ENCODE results near the gene PACSIN1.

PACSIN1 gene

GRCh38 chr6:34558172-34558714, 92.4 kb downstream of the PACSIN1 start:
- H3K4me1 Mint-ChIP-seq (ENCODE audit: low read depth): peaks cover 8% of the 10 kb centered on the region
- H3K9me3 Mint-ChIP-seq (ENCODE audit: low read depth): no peaks in the 10 kb centered on the region
- no peaks in the 10 kb centered on the region for H3K36me3 Mint-ChIP-seq
- H3K4me3 Mint-ChIP-seq: no peak overlapping the region
- no peaks in the 10 kb centered on the region for H3K27me3 Mint-ChIP-seq
- H3K27ac Mint-ChIP-seq: no peak overlapping the region

- no peak overlapping the region for H3K4me3 Mint-ChIP-seq
- no peaks in the 10 kb centered on the region for H3K9me3 Mint-ChIP-seq (ENCODE audit: low read depth)
- H3K4me1 Mint-ChIP-seq (ENCODE audit: low read depth): peaks cover 4% of the 10 kb centered on the region
- no peaks in the 10 kb centered on the region for H3K27me3 Mint-ChIP-seq
- H3K36me3 Mint-ChIP-seq: no peaks in the 10 kb centered on the region
- no peak overlapping the region for H3K27ac Mint-ChIP-seq
These were observed 93.9 kb downstream of the PACSIN1 start for GRCh38 chr6:34559651-34560365.

DNA sequence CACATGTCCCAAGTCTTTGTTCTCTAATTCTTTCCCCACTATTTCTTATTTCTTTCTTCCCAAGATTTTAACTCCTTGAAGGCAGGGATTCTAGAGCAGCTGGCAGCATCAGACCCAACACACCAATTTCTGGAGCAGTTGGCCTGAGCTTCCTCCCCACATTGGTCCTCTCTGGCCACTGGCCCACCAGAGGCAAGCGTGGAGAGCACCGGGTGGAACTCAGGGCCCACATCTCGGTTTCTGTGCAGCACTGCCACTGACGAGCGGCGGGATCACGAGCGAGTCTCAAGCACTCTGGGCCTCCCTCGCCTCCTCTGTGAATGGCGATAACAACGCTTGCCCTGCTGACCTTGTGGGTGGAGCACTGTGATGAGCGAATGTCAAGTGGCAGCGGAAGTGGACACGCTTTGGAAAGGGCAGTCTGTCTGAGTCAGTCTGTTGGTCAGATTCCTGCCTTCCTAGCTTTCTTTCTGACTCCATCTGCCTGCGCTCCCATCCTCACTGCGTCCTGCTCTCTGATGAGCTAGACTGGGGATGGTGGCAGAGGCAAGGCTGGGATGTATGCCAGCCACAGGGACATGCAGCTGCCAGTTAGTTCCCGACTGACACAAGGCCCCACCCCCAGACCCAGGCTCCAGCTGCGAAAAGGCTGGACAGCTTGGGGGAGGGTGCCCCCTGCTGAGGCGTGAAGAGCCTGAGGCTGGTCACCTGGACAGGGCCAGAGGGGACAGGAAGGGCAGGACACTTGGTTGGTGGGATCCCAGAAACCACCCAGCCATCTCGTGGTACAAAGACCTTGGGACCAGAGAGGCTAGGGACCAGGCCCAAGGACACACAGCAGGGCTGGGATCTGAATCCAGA, 94.7 kb downstream of the PACSIN1 start:
- Mint-ChIP-seq H3K27me3 (no peaks in the 10 kb centered on the region), H3K27ac (no peak overlapping the region), H3K36me3 (no peaks in the 10 kb centered on the region), H3K4me3 (no peak overlapping the region), H3K9me3 (ENCODE audit: low read depth) (no peaks in the 10 kb centered on the region), H3K4me1 (ENCODE audit: low read depth) (no peaks in the 10 kb centered on the region)

- Mint-ChIP-seq H3K4me1 (ENCODE audit: low read depth) (no peaks in the 10 kb centered on the region), H3K27me3 (no peaks in the 10 kb centered on the region), H3K27ac (no peak overlapping the region), H3K9me3 (ENCODE audit: low read depth) (no peaks in the 10 kb centered on the region), H3K36me3 (no peaks in the 10 kb centered on the region), H3K4me3 (no peak overlapping the region)
These were observed 95.3 kb downstream of the PACSIN1 start for GRCh38 chr6:34561227-34561530.

DNA sequence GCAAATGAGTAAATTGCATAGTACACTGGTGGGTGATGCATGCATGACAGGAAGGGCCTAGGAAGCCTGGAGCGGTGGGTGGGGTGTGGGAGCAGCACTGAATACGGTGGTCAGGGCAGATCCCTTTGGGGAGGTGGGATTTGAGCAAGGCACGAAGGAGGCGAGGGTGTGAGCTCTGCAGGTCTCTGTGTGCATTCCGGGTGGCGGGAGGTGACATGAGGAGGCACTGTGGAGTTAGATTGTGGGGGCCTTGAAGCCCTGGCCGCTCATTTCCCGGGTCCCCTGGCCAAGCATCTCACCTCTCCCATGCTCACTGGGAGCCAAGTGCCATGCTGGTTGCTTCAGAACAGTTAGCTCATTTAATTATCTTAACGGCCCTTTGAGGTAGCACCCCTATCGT, 96.5 kb downstream of the PACSIN1 start:
- Mint-ChIP-seq H3K4me3 (no peak overlapping the region), H3K4me1 (ENCODE audit: low read depth) (no peaks in the 10 kb centered on the region), H3K36me3 (no peaks in the 10 kb centered on the region), H3K27ac (no peak overlapping the region), H3K9me3 (ENCODE audit: low read depth) (no peaks in the 10 kb centered on the region), H3K27me3 (no peaks in the 10 kb centered on the region)

DNA sequence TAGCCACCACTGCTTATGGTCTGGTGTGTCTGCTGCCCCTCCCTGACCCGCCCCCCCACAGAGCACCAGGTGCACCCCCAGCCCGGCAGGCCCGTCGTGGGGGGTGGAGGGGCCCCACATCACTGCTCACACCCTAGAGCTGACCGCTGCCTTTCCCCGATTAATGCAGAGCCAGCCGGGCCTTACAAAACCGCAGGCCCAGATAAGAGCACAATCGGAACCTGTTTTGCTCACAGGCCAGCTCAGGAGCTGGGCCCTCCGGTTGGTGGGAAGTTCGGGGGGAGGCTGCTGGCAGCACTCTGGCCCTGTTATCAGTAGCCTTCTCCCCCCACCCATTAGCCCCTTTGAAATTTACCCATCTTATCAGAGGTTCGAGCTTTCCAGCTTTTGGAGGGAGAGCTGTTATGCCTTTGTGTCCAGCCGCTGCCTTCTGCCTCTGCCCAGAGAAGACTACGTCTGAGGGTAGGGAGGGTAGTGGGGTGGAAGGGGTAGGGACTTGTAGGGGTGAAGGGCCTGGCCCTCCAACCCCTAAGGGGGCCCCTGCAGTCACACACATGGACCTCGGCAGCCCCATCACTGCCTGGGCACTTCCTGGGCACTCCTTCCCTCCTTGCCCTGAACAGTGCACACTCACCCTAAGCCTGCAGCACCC, 97.1 kb downstream of the PACSIN1 start:
- Mint-ChIP-seq H3K4me3 (no peak overlapping the region), H3K9me3 (ENCODE audit: low read depth) (no peaks in the 10 kb centered on the region), H3K4me1 (ENCODE audit: low read depth) (no peaks in the 10 kb centered on the region), H3K36me3 (no peaks in the 10 kb centered on the region), H3K27ac (no peak overlapping the region), H3K27me3 (no peaks in the 10 kb centered on the region)

DNA sequence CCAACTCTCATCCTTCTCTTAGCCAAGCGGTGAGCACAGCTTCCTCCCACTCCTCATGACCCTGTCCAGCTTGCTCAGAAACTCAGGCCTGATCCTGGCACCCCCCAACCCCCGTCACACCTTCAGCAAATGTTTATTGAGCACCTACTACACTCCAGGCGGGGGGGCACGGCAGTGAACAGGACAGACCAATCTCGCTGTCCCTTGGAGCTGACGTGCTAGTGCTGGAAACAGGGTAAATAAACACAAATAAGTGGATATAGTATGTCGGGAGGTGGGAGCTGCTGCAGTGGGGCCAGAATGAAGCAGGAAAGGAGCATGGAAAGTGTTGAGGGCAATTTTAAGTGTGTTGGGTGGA, 97.6 kb downstream of the PACSIN1 start:
- no peak overlapping the region for H3K4me3 Mint-ChIP-seq
- no peaks in the 10 kb centered on the region for H3K4me1 Mint-ChIP-seq (ENCODE audit: low read depth)
- H3K27me3 Mint-ChIP-seq: no peaks in the 10 kb centered on the region
- H3K36me3 Mint-ChIP-seq: no peaks in the 10 kb centered on the region
- H3K9me3 Mint-ChIP-seq (ENCODE audit: low read depth): no peaks in the 10 kb centered on the region
- H3K27ac Mint-ChIP-seq: no peak overlapping the region

GRCh38 chr6:34564181-34564580, 98.3 kb downstream of the PACSIN1 start:
- H3K4me3 Mint-ChIP-seq: no peak overlapping the region
- H3K27ac Mint-ChIP-seq: no peak overlapping the region
- H3K36me3 Mint-ChIP-seq: no peaks in the 10 kb centered on the region
- no peaks in the 10 kb centered on the region for H3K27me3 Mint-ChIP-seq
- H3K4me1 Mint-ChIP-seq (ENCODE audit: low read depth): no peaks in the 10 kb centered on the region
- no peaks in the 10 kb centered on the region for H3K9me3 Mint-ChIP-seq (ENCODE audit: low read depth)

GRCh38 chr6:34565722-34566137, 99.9 kb downstream of the PACSIN1 start:
- no peaks in the 10 kb centered on the region for H3K36me3 Mint-ChIP-seq
- no peaks in the 10 kb centered on the region for H3K27me3 Mint-ChIP-seq
- no peaks in the 10 kb centered on the region for H3K4me1 Mint-ChIP-seq (ENCODE audit: low read depth)
- no peaks in the 10 kb centered on the region for H3K9me3 Mint-ChIP-seq (ENCODE audit: low read depth)
- no peak overlapping the region for H3K4me3 Mint-ChIP-seq
- no peak overlapping the region for H3K27ac Mint-ChIP-seq

- no peak overlapping the region for H3K27ac Mint-ChIP-seq
These were observed 101.1 kb downstream of the PACSIN1 start for GRCh38 chr6:34566830-34567546.

GRCh38 chr6:34568341-34569201, 102.7 kb downstream of the PACSIN1 start:
- Mint-ChIP-seq H3K9me3 (ENCODE audit: low read depth) (no peaks in the 10 kb centered on the region), H3K27ac (no peak overlapping the region), H3K4me3 (no peak overlapping the region), H3K36me3 (no peaks in the 10 kb centered on the region), H3K27me3 (no peaks in the 10 kb centered on the region), H3K4me1 (ENCODE audit: low read depth) (no peaks in the 10 kb centered on the region)

More at GRCh38 chr6:34566830-34567546, 101.1 kb downstream of the PACSIN1 start:
- H3K4me1 Mint-ChIP-seq (ENCODE audit: low read depth): no peaks in the 10 kb centered on the region
- no peaks in the 10 kb centered on the region for H3K9me3 Mint-ChIP-seq (ENCODE audit: low read depth)
- no peaks in the 10 kb centered on the region for H3K27me3 Mint-ChIP-seq
- H3K4me3 Mint-ChIP-seq: no peak overlapping the region
- no peaks in the 10 kb centered on the region for H3K36me3 Mint-ChIP-seq

DNA sequence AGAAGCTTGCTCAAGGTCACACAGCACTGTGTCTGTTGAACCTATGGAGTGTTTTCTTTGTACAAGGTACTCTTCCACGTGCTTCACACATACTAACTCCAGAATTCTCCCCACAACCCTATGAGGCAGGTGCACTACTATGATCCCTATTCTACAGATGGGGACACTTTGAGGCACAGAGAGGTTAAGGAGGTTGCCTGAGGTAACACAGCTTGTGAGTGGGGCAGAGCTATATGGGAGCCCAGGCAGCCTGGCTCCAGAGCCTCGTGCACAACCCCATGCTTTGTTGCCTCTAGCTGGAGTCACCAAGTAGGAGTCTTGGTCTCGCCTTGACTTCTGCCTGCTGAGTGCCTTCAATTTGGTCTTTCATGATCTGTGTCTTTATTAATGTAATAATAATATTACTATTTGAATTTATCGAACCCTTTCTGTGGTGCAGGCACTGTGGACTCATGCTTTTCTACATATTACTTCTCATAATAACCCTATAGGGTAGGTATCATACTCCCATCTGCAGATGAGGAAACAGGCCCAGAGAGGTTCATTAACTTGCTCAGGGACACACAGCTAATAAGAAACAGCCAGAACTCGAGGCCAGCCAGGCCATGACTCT, 103.6 kb downstream of the PACSIN1 start:
- no peak overlapping the region for H3K27ac Mint-ChIP-seq
- H3K27me3 Mint-ChIP-seq: no peaks in the 10 kb centered on the region
- no peak overlapping the region for H3K4me3 Mint-ChIP-seq
- H3K9me3 Mint-ChIP-seq (ENCODE audit: low read depth): no peaks in the 10 kb centered on the region
- H3K36me3 Mint-ChIP-seq: no peaks in the 10 kb centered on the region
- no peaks in the 10 kb centered on the region for H3K4me1 Mint-ChIP-seq (ENCODE audit: low read depth)

GRCh38 chr6:34570066-34570833, 104.4 kb downstream of the PACSIN1 start:
- H3K4me3 Mint-ChIP-seq: no peak overlapping the region
- H3K9me3 Mint-ChIP-seq (ENCODE audit: low read depth): no peaks in the 10 kb centered on the region
- no peaks in the 10 kb centered on the region for H3K4me1 Mint-ChIP-seq (ENCODE audit: low read depth)
- no peaks in the 10 kb centered on the region for H3K27me3 Mint-ChIP-seq
- no peak overlapping the region for H3K27ac Mint-ChIP-seq
- H3K36me3 Mint-ChIP-seq: no peaks in the 10 kb centered on the region

All from activated naive CD8-positive, alpha-beta T cell (primary cell).